HEK293 (cell line): Measurements from ENCODE around the gene CDRT15L2.
"Not testable (repeated sequence)": the region's sequence is repeated elsewhere in the genome, so short reads cannot be mapped to it uniquely, and the experiment has no call there.

Experiments
- CTCF ChIP-seq: fragments of 450-650 bp; formaldehyde crosslinking; IDR thresholded peaks from 2 replicates; pipeline ENCODE4 v1.5.1; 2016; ENCODE audit warnings: missing biosample characterization, missing genetic modification characterization
- IKZF3 ChIP-seq: fragments of 450-650 bp; IDR thresholded peaks from 2 replicates; pipeline ENCODE4 v1.5.0; 2018; ENCODE audit warnings: missing biosample characterization, mild to moderate bottlenecking, missing genetic modification characterization, moderate library complexity
- MYNN ChIP-seq: fragments of 450-650 bp; formaldehyde crosslinking; IDR thresholded peaks from 2 replicates; pipeline ENCODE4 v1.5.1; 2016; ENCODE audit warnings: missing biosample characterization, missing genetic modification characterization, borderline replicate concordance
- MZF1 ChIP-seq: fragments of 450-650 bp; formaldehyde crosslinking; IDR thresholded peaks from 2 replicates; pipeline ENCODE4 v1.5.1; 2017; ENCODE audit warnings: missing biosample characterization, missing genetic modification characterization, borderline replicate concordance
- PRDM1 ChIP-seq: fragments of 450-650 bp; formaldehyde crosslinking; IDR thresholded peaks from 2 replicates; pipeline ENCODE4; 2016; ENCODE audit warnings: missing biosample characterization, missing genetic modification characterization
- REST ChIP-seq: fragments of 450-650 bp; formaldehyde crosslinking; IDR thresholded peaks from 2 replicates; pipeline ENCODE4 v1.5.1; 2016; ENCODE audit warnings: missing biosample characterization, missing genetic modification characterization
- YY1 ChIP-seq: fragments of 450-650 bp; formaldehyde crosslinking; IDR thresholded peaks from 2 replicates; pipeline ENCODE4 v1.5.1; 2018; ENCODE audit warnings: missing biosample characterization, missing genetic modification characterization
- ZEB2 ChIP-seq: fragments of 450-650 bp; formaldehyde crosslinking; IDR thresholded peaks from 2 replicates; pipeline ENCODE4 v1.5.1; 2016; ENCODE audit warnings: missing biosample characterization, missing genetic modification characterization
- ZNF148 ChIP-seq: fragments of 450-650 bp; formaldehyde crosslinking; IDR thresholded peaks from 2 replicates; pipeline ENCODE4 v1.5.0; 2017; ENCODE audit warnings: missing biosample characterization, missing genetic modification characterization, borderline replicate concordance
- ZNF302 ChIP-seq: fragments of 450-650 bp; formaldehyde crosslinking; IDR thresholded peaks from 2 replicates; pipeline ENCODE4 v1.5.1; 2016; ENCODE audit warnings: missing biosample characterization, missing genetic modification characterization, low read depth
- ZNF596 ChIP-seq: fragments of 450-650 bp; IDR thresholded peaks from 2 replicates; pipeline ENCODE4 v1.5.0; 2018; ENCODE audit warnings: missing biosample characterization, mild to moderate bottlenecking, missing genetic modification characterization, moderate library complexity
- ZSCAN23 ChIP-seq: fragments of 450-650 bp; formaldehyde crosslinking; IDR thresholded peaks from 2 replicates; pipeline ENCODE4 v1.5.1; 2016; ENCODE audit warnings: missing biosample characterization, missing genetic modification characterization

- not testable (repeated sequence) for TF ChIP-seq CTCF (tag by site-specific recombination); REST; ZEB2 (tag by site-specific recombination); PRDM1 (tag by site-specific recombination); MZF1 (tag by site-specific recombination); ZNF148 (tag by site-specific recombination); YY1 (tag by site-specific recombination); MYNN; ZSCAN23 (tag by site-specific recombination); ZNF302; IKZF3 (tag by site-specific recombination); ZNF596
Measured at GRCh38 chr17:20530104-20530503, 49.4 kb upstream of the CDRT15L2 start.
